Activated effector memory CD4-positive, alpha-beta T cell treated with Interleukin-2 at 50 U/mL for 16 hours (primary cell): ENCODE measurements around the gene PTPRQ.
"Not testable (repeated sequence)": the region's sequence is repeated elsewhere in the genome, so short reads cannot be mapped to it uniquely, and the experiment has no call there.

Experiments used
- DNase-seq: peaks from one replicate; pipeline ENCODE4 v3.0.0-alpha.2; 2020

The PTPRQ gene

GRCh38 chr12:80443974-80444666, at the start of gene PTPRQ:
Gene PTPRQ, plus strand, starts transcription at chr12:80444235. Its CDS starts 111 bp downstream, at chr12:80444346.
- DNase-seq, result no peak

GRCh38 chr12:80400571-80400991, 43.5 kb upstream of the PTPRQ start:
- DNase-seq, result no peak

- no peak for DNase-seq
These were observed 42.8 kb upstream of the PTPRQ start for GRCh38 chr12:80401191-80401590.

- no peak for DNase-seq
These were observed 39.4 kb upstream of the PTPRQ start for GRCh38 chr12:80404629-80405028.

GRCh38 chr12:80406253-80406652, 37.8 kb upstream of the PTPRQ start:
- DNase-seq, result no peak

- DNase-seq, result no peak
These were observed 32.2 kb upstream of the PTPRQ start for GRCh38 chr12:80411787-80412186.

GRCh38 chr12:80412343-80412953, 31.6 kb upstream of the PTPRQ start:
- no peak for DNase-seq

GRCh38 chr12:80413462-80413861, 30.6 kb upstream of the PTPRQ start:
- no peak for DNase-seq

- no peak for DNase-seq
These were observed 28.6 kb upstream of the PTPRQ start for GRCh38 chr12:80415466-80415865.

- DNase-seq, result no peak
These were observed 24.4 kb upstream of the PTPRQ start for GRCh38 chr12:80419644-80420043.

- DNase-seq, result no peak
These were observed 24.0 kb upstream of the PTPRQ start for GRCh38 chr12:80420075-80420474.

- DNase-seq, result no peak
These were observed 21.5 kb upstream of the PTPRQ start for GRCh38 chr12:80422550-80422949.

GRCh38 chr12:80432061-80432460, 12.0 kb upstream of the PTPRQ start:
- no peak for DNase-seq

- DNase-seq, result no peak
These were observed 2.1 kb upstream of the PTPRQ start for GRCh38 chr12:80441921-80442320.

- no peak for DNase-seq
These were observed 1.4 kb upstream of the PTPRQ start for GRCh38 chr12:80442426-80443222.

GRCh38 chr12:80445083-80445793, 1.2 kb downstream of the PTPRQ start:
- DNase-seq, result no peak

- no peak for DNase-seq
These were observed 12.5 kb downstream of the PTPRQ start for GRCh38 chr12:80456513-80456912.

GRCh38 chr12:80460972-80461371, 16.9 kb downstream of the PTPRQ start:
- no peak for DNase-seq

GRCh38 chr12:80461851-80462250, 17.8 kb downstream of the PTPRQ start:
- not testable (repeated sequence) for DNase-seq

GRCh38 chr12:80469681-80470080, 25.6 kb downstream of the PTPRQ start:
- DNase-seq, result no peak

- no peak for DNase-seq
These were observed 26.4 kb downstream of the PTPRQ start for GRCh38 chr12:80470403-80470802.

GRCh38 chr12:80472236-80472635, 28.2 kb downstream of the PTPRQ start:
- no peak for DNase-seq

GRCh38 chr12:80472911-80473500, 29.0 kb downstream of the PTPRQ start:
- no peak for DNase-seq
